ENCODE data around the gene CCDC24.
A peak's percentile ranks its signal among the peaks of the same experiment; 100 is the strongest.

CCDC24 gene

DNA sequence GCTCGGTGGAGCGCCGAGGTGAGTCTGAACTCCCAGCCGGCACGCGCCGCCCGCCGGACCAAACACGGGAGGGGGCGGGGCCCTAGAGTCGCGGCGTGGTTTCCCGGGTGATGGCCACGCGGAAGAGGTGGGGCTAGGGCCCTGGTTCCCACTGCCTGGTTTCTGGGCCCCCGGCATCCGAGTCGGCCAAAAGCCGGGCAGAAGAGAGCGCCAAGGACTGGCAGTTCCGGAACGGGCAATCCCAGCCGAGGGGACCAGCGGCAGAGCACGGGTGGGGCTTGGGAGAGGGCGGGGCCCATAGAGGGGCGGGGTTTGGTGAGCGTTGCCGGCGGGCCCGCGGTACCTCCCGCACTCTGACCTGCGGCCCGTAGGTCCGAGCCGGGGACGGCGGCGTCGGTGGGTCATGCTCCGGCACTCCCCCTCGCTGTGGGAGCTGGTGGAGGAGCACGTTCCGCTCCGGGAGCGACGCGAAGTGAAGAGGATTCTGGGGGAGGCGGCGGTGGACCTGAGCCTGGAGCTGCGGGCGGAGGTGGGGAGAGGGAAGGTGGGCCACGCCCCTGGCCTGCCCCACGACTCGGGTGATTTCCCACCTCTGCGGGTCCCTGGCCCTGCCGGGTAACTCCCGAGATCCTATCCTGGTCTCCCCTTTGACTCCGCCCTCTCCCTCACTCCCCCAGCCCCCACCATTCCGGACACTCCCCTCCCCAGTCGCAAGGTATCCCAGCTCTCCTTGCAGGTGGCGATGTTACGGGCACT, at the start of gene CCDC24:
Gene CCDC24, plus strand, starts transcription at position 124 of the 756 bp plus-strand sequence. Its CDS starts 280 bp downstream, at position 404.
- peak; percentile 20 to 65 (median 38) for DNase-seq

DNA sequence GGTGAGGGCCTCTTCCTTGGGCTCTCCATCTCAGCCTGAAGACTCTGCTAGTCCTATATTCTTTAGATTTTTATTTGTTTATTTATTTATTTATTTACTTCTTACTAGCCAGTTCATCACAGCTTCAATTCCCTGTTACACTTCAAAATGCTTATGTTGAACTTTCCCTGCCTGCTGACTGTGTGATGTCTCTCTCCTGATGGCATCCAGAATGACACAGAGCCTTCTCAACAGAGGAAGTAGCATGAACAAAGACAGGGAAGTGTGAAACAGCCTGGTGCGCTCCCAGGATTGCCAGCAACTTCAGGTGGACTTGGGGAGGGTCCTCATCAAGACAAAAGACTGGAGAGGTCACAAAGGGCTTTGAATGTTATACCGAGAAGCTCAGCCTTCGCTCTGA, 49.0 kb upstream of the CCDC24 start:
- no peak for DNase-seq

DNA sequence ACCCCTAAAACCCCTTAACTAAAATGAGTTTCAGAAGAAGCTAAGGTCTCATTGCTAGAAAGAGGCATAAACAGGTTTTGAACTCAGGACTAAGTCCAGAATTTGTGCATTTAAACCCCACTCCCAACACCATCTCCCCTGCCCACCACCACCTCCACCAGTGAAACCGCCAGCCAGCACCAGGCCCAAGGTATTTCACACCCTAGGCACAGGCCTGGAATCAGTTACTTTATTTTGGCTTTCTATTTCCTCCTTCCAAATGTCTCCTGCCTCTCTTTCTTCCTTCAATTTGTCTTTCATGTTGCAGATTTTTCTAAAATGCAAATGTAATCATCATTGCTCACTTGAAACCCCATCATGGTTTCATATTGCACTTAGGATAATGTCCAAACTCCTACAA, 46.5 kb upstream of the CCDC24 start:
- DNase-seq: no peak

DNA sequence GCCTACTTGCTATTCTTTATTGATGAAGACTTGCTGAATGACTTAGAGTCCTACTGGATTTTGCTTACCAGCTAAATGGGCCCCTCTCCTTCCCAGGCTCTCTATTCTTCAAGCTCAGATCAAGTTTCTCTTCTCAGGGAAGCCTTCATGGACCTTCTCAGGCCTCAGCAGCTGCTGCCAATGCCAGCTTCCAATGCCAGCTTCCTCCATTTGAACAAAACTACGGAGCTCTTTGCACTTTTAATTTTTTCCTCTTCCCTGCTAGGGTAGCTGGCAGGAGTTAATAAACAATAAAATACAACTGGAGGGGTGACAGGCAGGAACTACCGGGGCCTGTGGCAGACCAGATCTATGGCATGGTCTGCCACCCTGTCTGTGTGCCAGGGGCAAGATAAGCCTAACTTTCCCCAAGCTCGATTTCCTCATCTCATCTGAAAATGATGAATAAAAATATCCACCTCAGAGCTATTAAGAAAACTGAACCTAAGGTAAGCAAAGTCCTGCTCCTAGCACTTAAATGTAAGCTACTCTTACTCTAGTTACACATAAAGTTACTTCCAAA, 45.6 kb upstream of the CCDC24 start:
- no peak for DNase-seq

DNA sequence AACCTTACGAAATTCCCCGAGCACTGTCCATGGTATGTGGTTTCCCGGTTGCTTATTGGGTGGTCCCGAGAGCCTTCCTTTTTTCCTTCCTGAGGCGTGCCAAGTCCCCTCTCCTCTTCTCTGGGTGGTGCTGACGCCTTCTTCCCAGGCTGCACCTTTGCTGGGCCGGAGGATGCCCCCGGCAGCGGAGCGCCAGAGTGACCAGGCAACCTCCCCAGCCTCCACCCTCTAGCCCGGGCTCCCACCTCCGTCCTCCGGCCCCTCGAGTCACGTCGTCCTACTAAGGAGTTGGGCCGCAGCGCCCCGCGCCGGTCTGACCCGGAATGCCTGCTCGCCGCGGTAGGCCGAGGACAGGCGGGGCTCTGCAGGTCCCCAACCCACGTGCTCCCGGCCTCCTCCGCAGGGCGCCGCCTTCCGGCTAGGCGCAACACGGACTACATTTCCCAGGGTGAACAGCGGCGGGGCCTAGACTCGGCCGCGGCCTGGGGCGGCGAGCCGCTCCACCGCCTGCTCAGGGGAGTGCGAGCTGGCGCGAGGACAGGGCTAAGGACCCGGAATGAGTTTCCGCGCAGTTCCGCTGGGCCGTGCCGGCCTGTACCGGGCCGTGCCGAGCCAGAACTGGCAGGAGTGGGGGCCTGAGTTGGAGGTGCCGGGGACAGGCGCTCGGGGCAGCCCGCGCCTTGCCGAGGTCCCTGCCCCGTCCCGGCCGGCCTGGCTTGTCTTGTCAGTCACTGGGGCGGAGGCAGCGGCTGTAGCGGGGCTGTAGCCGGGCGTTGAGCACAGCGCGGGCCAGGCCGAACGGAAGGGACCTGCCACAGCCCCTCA, 45.0 kb upstream of the CCDC24 start, which contains the start of gene IPO13:
Gene IPO13, plus strand, starts transcription at position 715 of the 825 bp plus-strand sequence. CDS start 651 bp downstream, outside the sequence.
- peak; percentile 77 to 92 (median 86) for DNase-seq

DNA sequence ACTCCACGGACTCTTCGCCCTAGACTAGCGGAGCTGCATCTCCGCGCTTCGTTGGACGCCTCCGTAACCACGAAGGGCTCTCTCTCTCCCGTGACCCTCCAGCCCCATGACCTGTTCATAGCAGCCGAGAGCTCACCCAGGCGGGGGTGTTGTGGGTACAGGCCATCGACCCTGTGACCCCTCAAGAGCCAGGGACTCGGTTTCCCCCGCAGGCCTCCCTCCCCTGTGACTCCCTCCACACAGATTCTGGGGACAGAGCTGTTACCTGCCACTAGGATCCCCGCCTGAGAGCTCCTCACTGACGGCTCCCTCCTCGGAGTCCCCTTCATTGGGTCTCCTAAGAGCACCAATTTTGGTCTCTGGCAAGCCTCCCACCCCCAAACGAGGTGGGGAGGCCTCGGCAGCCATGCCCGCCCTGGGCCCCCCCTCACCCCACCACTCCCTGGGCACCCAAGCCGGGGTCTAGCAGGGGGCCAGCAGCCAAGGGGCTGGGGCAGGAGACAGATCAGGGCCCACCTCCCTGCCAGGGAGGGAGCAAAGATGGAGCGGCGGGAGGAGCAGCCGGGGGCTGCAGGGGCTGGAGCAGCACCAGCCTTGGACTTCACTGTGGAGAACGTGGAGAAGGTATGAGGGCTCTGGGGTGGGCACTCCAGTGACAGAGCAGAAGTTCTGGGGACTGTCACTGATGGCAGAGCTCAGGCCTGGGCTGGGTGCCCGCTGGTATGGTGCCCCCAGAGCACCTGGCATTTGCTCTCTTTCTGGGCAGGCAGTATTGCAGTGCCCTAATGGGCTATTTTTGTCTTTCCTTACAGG, 44.1 kb upstream of the CCDC24 start:
- DNase-seq: no peak

DNA sequence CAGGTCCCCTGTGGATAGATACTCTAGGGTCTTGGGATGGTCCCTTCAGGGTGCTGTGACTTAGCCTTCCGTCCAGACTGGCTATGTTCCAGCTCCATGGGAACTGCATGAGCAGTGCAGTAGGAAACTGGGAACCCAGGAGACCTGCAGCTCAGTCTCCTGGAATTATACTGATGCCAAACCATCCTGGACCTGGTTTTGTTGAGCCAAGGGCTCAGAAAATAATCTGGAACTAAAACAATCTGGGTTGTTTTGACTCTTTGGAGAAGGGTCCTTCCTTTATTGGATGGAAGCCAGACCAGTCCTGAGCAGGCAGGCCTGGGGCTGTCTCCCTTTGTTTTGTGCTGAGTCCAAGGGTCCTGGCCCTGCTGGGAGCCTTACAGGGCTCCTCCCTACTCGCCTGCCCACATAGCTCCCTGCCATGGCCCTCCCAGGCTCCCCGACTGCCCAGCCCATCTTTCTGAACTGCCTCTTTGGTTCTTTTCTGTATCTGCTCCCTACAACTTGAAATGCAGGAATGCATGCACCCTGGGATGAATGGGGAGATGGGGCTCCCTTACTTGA, 43.4 kb upstream of the CCDC24 start:
- no peak for DNase-seq

DNA sequence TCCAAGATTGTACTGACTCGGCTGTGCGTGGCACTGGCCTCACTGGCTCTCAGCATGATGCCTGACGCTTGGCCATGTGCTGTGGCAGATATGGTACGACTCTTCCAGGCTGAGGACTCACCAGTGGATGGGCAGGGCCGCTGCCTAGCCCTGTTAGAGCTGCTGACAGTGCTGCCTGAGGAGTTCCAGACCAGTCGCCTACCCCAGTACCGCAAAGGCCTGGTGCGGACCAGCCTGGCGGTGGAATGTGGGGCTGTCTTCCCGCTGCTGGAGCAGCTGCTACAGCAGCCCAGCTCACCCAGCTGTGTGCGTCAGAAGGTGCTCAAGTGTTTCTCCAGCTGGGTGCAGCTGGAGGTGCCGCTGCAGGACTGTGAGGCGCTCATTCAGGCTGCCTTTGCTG, 41.7 kb upstream of the CCDC24 start:
- no peak for DNase-seq

DNA sequence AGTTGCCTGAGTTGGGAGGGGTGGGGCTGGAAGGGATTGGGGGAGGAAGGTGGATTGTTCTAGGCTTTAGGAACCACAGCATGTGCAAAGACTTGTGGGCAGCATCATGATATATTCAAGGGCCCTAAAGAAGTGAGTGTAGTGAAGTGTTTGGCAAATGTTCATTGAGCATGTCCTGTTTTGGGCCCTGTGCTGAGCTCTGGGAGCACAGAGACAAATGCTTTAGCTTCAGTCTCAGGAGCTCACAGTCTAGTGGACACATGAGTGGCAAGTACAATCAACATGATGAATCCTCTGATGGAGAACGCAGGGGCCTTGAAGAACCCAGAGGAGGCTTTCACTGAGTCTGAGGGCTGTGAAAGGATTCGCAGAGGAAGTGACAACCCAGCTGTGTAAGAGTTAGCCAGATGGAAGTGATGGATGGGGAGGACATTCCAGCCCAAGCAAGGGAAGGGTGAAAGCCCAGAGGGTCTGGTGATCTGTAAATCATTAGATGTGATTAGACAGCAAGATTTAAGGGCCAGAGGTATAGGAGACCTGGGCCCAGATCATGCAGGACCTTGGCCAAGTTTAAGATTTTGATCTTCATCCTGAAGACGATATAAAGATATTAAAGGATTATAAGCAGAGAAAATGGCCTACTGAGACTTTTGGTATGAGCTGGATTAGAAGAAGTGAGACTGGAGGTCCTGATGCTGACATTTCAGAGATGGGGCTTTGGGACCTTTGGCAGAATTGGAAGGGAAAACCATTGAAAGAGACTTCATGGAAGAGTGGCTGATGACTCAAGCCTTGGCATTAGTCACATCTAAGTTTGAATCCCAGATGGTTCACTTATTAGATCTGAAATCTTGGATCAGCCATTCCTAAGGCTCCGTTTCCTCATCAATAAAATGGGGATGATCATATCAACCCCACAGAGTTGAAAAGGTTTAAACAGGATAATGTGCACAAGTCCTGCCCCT, 40.1 kb upstream of the CCDC24 start:
- no peak for DNase-seq

DNA sequence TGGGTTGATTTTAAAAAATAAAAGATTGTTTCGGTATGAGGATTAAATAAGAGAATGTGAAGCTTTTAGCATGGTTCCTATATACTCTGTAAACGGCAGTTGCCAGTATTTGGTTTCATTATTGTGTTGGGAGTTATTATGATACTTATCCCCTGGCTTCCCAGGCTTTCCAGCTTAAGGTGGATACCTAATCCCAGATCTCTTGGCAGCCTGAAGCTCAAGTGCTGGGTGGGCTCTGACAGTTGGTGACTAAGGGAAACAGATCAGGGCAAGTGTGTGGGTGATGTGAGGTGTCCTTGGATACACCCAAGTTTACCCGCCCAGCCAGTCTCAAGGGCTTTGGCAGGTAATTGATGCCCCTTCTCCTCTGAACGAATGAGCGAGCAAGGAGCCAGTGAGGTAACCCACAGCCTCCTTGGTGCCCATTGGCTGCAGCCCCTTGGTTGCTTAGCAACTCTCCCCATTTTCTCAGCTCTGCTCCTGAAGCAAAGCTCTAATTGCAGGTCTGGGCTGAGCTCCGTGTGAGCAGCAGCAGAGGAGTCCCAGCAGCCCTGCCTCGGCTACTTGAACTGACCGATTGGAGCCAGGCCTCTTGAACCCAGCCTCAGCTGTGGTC, 38.6 kb upstream of the CCDC24 start:
- DNase-seq: no peak

DNA sequence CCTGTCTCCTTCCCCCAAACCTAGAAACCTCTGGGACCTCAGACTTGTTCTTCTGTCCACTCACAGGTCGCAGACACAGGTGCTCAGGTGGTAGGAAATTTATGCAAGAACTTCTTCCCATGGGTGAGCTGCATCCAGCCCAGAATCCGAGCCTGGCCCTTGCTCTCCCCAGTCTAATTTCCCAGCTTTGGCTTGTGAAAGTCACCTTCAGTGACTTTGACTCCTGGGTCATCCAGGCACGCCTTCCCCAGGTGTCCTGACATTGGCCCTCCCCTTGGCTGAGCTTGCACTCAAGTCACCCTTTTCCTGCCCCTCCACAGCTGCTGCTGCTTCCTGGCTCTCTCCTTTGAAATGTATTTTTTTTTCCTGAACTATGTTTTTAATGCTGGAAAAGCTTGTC, 38.0 kb upstream of the CCDC24 start:
- no peak for DNase-seq

DNA sequence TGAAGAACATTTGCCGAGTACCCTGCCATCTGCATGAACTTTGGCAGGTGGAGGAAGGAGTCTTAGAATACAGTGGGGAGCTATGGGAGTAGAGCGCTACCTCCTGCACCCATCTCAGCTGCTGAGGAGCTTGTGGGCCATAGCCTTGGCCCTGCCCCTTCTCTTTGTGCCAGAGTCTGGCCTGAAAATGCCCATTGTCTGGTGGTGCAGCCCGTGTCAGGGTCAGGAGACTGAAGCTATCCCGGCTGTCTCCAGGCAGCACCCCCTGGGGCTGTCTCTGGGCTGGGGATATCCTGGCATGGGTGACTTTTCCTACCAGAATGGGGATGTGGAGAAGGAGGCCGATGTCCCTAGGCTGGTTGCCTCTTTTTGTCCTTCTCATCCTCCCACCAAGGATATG, 37.4 kb upstream of the CCDC24 start:
- no peak for DNase-seq

DNA sequence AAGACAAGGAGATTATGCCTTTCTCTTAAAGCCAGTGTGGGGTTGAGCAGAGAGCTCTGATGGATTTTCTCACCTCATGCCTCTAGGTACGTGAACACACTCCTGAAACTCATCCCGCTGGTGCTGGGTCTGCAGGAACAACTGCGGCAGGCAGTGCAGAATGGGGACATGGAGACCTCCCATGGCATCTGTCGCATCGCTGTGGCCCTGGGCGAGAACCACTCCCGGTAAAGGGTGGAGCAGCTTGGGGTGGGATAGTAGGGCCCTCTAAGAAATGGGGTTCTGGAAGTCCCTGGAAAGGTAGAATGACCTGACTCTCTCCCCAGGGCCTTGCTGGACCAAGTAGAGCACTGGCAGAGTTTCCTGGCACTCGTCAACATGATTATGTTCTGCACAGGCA, 35.2 kb upstream of the CCDC24 start:
- no peak for DNase-seq

DNA sequence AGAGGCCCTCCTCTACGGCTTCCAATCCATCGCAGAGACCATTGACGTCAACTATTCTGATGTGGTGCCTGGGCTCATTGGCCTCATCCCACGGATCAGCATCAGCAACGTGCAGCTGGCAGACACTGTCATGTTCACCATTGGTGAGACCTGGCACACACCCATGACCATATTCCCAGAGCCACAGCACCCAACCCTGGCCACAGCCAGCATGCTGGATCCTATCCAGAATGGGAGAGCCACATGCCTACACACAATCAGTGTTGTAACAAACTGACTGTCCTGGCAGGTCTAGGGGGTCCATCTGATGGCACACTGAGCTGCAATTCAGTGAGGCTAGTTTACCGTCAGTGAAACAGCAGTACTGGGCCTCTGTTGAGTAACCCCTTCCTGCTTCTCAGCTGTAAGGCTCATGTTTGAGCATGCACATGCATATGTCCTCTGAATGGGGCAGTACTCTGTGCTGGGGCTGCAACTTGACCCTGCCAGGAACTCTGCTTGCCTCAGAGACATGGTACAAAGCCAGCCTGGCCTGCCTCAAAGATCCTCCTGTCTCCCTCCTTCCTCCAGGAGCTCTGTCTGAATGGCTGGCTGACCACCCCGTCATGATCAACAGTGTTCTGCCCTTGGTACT, 33.9 kb upstream of the CCDC24 start:
- no peak for DNase-seq

DNA sequence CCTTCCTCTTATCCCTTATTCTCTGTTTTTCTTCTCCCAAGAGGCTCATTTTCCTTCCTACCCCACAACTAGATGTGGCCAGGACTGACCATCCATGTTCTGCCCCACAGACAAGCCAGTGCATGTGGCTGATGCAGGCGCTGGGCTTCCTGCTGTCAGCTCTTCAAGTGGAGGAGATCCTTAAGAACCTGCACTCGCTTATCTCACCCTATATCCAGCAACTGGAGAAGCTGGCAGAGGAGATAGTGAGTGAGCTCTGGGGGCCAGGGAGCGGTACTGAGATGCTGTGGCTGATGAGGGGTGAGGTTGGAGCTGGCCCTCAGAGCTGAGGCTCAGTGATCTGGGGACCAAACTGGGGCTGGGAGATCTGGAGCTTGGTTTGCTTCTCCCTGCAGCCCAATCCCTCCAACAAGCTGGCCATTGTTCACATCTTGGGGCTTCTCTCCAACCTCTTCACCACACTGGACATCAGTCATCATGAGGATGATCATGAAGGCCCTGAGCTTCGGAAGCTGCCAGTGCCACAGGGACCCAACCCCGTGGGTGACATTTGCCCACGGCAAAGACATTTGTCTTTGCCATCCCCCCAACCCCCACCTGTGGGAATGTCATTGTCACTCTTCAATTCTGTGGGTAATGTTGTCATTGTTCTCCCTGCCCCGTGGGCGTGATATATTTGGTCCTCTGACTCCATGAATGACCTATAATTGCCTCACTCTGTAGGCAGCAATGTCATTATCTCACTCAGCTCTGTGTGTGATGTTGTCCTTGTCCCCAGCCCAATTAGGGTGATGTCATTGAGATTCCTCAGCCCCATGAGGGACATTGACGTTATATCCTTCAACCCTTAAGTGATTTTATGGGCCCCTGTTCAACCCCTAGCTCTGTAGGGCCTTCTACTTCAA, 32.8 kb upstream of the CCDC24 start:
- no peak for DNase-seq

DNA sequence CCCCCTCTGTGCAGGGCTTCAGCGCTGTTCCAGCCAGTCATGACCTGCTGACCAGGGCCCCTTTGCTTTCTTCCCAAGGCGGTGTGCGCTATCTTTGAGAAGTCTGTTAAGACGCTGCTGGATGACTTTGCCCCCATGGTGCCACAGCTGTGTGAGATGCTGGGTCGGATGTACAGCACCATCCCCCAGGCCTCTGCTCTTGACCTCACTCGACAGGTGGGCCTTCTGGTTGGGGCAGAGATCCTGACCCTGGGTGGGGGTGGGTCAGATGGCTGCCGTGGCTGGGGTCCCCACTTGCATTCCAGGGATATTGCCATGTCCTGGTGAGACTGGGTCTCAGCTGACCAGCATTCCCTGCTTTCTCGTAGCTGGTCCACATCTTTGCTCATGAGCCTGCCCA, 30.6 kb upstream of the CCDC24 start:
- DNase-seq: no peak

DNA sequence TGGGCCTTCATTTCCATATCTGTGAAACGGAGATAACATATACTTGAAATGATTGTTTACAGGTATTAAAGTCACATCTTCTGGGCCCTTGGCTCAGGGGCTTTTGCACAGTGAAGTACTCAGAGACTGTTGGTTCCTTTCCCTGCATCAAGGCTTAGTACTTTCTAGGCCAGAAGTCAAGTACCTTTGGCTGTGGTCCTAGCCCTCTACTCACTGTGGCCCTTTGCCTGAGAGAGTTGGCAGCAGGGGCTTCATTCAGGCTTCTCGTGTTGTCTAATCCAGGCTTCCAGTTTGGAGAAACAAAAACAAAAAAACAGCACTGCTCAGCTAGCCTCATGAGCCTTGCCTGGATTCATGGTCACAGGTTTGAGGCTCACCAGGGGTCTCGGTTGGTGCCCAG, 29.7 kb upstream of the CCDC24 start:
- no peak for DNase-seq

DNA sequence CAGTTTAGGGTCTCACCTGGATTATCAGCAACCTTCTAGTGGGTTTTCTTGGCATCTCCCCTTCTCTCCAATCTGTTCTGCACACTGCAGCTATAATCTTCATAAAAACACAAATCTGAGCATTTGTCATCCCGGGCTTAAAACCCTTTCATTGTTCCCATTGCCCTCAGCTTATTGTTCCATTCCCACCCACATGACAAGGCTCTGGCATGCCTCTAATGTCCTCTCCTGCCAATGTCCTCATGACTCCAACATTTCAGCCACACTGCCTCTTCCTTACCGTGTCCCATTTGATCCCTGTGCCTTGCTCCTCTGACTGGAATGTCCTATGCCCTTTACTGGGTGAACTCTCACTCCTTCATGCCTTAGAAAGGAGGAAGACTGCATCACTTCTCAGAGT, 29.1 kb upstream of the CCDC24 start:
- DNase-seq: no peak

DNA sequence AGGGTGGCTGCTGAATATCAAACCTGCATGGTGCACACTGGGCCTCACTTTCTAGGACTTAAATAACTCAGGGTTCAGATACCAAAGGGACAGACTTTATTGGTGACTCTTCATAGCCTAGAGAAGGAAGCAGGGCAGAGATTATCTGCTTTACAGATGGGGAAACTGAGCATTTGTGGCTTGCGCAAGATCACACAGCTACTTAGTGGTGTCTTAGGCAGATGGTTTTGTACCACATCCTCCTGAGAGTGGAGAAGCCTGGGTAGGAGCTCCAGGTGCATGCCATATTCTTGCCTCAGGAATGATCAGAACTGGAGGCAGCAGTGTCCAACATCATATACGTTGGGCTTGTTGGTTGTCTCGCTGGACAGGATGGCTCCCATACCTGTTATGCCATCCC, 28.4 kb upstream of the CCDC24 start:
- DNase-seq: no peak

All from activated naive CD4-positive, alpha-beta T cell (primary cell).